Measurements from ENCODE around the gene ZNF511.

Gene ZNF511

DNA sequence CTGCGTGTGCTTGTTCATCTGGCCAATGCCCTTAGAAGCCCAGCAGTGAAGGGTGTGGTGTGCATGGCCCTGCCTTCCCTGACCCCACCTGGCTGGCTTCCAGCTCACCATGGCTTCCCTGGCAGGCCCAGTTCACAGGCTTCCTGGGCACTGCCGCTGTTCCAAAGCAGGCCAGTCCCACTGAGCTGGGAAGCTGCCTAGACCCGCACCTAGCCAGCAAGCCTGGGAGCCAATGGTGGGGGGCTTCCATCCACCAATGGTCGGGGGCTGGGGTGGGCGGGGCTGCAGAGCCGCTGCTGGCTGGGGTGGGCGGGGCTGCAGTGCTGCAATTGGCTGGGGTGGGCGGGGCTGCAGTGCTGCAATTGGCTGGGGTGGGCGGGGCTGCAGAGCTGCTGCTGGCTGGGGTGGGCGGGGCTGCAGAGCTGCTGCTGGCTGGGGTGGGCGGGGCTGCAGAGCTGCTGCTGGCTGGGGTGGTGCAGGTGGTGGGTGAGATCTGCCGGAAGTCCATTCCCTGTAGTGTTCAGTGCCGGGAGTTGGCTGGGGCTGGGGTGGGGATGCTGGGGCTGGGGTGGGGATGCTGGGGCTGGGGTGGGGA lies 15.6 kb downstream of the ZNF511 start:
- DNase-seq (ENCODE audit: low spot score): no peak
- Histone ChIP-seq H3K36me3 (replicated peaks in 1 of 2; ENCODE audit: control insufficient read depth in 2 of 2, insufficient read depth in 2 of 2, low read length in 2 of 2) (no peaks in the 10 kb centered on the region), H3K4me1 (ENCODE audit: control insufficient read depth in 2 of 2, insufficient read depth in 1 of 2, low read depth in 1 of 2, low read length in 2 of 2) (peaks cover 4 to 13% of the 10 kb centered on the region in 2 donors), H3K14ac (ENCODE audit: low read length) (no peak overlapping the region), H3K4me2 (ENCODE audit: insufficient read depth, low read length, poor library complexity, severe bottlenecking) (peak overlapping the region; percentile 86), H3K23ac (ENCODE audit: low read depth, low read length, poor library complexity) (peak overlapping the region; percentile 96), H3K4me3 (ENCODE audit: low read length in 2 of 2) (peak overlapping the region in 1 of 2 donors; percentile 11), H3K9me3 (replicated peaks in 1 of 2; ENCODE audit: control insufficient read depth in 2 of 2, insufficient read depth in 1 of 2, low read depth in 1 of 2, low read length in 2 of 2) (no peaks in the 10 kb centered on the region), H2AK5ac (ENCODE audit: low read depth, low read length) (peak overlapping the region; percentile 61), H4K8ac (ENCODE audit: low read depth, low read length) (no peak overlapping the region), H2BK15ac (ENCODE audit: low read length) (peak overlapping the region; percentile 93), H3K4ac (ENCODE audit: low read length) (no peak overlapping the region), H2AFZ (ENCODE audit: low read length) (peak overlapping the region; percentile 81), H3K27me3 (ENCODE audit: control insufficient read depth in 3 of 3, insufficient read depth in 3 of 3, low read depth in 1 of 3, low read length in 3 of 3) (peaks cover 0 to 44% (median 41%) of the 10 kb centered on the region in 3 experiments), H3K79me1 (ENCODE audit: low read depth, low read length) (peaks cover 3% of the 10 kb centered on the region), H2BK12ac (ENCODE audit: low read length) (peak overlapping the region; percentile 46), H2BK120ac (ENCODE audit: low read depth, low read length) (no peak overlapping the region), H4K91ac (ENCODE audit: low read depth, low read length, poor library complexity) (no peak overlapping the region), H3K18ac (ENCODE audit: low read length) (peak overlapping the region; percentile 96), H3K27ac (replicated peaks; ENCODE audit: low read length) (peak overlapping the region; percentile 39), H3K9ac (ENCODE audit: low read depth, low read length, poor library complexity) (peak overlapping the region; percentile 83), H2BK5ac (ENCODE audit: low read length) (no peak overlapping the region)
- WGBS, 2 donors (ENCODE audit: extremely low coverage in 2 of 2, insufficient read length in 2 of 2, insufficient replicate concordance in 1 of 2): no CpG with 5 or more reads among the region's 13 CpGs

DNA sequence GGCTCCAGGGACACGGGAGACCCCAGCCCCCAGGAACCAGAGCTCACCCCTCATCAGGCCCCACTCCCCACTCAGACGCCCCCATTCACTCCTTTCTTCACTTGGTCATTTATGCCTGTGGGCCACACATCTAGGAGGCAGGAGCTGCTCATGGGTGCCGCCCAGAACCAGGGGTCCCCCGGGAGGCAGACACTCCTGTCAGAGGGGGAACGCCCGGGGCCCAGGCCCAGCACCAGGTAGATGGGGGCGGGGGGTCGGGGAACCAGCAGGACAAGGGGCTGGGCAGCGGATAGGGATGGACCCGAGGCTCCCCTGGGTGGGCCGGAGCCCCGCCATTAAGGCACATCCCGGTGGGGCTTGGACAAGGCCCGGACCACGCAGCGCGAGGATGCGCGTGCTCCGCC lies 16.1 kb downstream of the ZNF511 start:
- Histone ChIP-seq H3K4me2 (ENCODE audit: insufficient read depth, low read length, poor library complexity, severe bottlenecking) (peak overlapping the region; percentile 89), H3K9ac (ENCODE audit: low read depth, low read length, poor library complexity) (no peak overlapping the region), H3K4me3 (ENCODE audit: low read length in 2 of 2) (peak overlapping the region; percentile 48 to 74), H4K8ac (ENCODE audit: low read depth, low read length) (no peak overlapping the region), H3K4me1 (ENCODE audit: control insufficient read depth in 2 of 2, insufficient read depth in 1 of 2, low read depth in 1 of 2, low read length in 2 of 2) (peaks cover 7 to 14% of the 10 kb centered on the region in 2 donors), H3K9me3 (replicated peaks in 1 of 2; ENCODE audit: control insufficient read depth in 2 of 2, insufficient read depth in 1 of 2, low read depth in 1 of 2, low read length in 2 of 2) (no peaks in the 10 kb centered on the region), H2BK120ac (ENCODE audit: low read depth, low read length) (no peak overlapping the region), H3K27ac (replicated peaks; ENCODE audit: low read length) (no peak overlapping the region), H3K79me1 (ENCODE audit: low read depth, low read length) (peaks cover 1% of the 10 kb centered on the region), H3K36me3 (replicated peaks in 1 of 2; ENCODE audit: control insufficient read depth in 2 of 2, insufficient read depth in 2 of 2, low read length in 2 of 2) (no peaks in the 10 kb centered on the region), H3K23ac (ENCODE audit: low read depth, low read length, poor library complexity) (no peak overlapping the region), H2BK5ac (ENCODE audit: low read length) (no peak overlapping the region), H2BK15ac (ENCODE audit: low read length) (peak overlapping the region; percentile 99), H3K4ac (ENCODE audit: low read length) (no peak overlapping the region), H2AFZ (ENCODE audit: low read length) (peak overlapping the region; percentile 96), H3K27me3 (ENCODE audit: control insufficient read depth in 3 of 3, insufficient read depth in 3 of 3, low read depth in 1 of 3, low read length in 3 of 3) (peaks cover 0 to 44% (median 39%) of the 10 kb centered on the region in 3 experiments), H3K18ac (ENCODE audit: low read length) (peak overlapping the region; percentile 97), H3K14ac (ENCODE audit: low read length) (no peak overlapping the region), H2BK12ac (ENCODE audit: low read length) (peak overlapping the region; percentile 41), H2AK5ac (ENCODE audit: low read depth, low read length) (peak overlapping the region; percentile 96), H4K91ac (ENCODE audit: low read depth, low read length, poor library complexity) (peak overlapping the region; percentile 53)
- no CpG with 5 or more reads among the region's 20 CpGs for WGBS, 2 donors (ENCODE audit: extremely low coverage in 2 of 2, insufficient read length in 2 of 2, insufficient replicate concordance in 1 of 2)
- no peak for DNase-seq (ENCODE audit: low spot score)

DNA sequence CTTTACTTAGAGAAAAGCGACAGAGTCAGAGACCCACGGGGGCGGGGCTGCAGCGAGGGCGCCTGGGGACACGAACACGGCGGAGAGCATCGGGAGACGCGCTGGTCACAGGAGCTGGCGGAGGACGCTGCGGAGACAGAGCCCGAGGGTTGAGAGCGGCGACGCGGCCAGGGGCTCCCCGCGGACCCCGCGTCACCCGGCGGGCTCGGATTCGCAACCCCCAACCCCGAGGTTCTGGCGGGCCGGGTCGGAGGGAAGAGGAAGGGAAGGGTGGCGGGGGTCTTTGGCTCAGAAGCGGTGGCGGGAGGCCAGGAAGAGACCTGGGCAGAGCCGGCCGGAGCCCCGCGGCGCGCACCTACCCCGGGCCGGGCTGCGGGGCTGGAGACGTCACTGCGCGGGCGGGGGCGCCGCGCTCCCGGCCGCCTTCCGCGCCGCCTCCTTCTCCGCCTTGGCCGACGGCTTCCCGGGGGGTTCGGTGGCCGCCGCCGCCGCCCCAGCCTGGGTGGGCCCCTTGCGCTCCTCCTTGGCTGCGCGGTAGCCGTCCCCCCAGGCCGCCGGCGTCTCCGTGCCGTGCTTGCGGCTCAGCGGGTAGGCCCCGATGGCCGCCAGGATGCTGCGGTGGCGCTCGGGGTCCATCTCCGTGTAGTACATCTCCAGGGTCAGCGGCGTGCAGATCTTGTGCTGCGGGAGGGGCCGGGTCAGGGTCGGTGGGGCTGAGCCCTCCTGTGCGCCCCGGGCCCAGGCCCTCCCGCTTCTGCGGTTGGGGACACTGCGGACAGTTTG lies 16.9 kb downstream of the ZNF511 start:
- Histone ChIP-seq H3K14ac (ENCODE audit: low read length) (peak overlapping the region; percentile 71), H3K4me3 (ENCODE audit: low read length in 2 of 2) (peak overlapping the region; percentile 48 to 74), H3K36me3 (replicated peaks in 1 of 2; ENCODE audit: control insufficient read depth in 2 of 2, insufficient read depth in 2 of 2, low read length in 2 of 2) (no peaks in the 10 kb centered on the region), H2AK5ac (ENCODE audit: low read depth, low read length) (peak overlapping the region; percentile 96), H3K27ac (replicated peaks; ENCODE audit: low read length) (no peak overlapping the region), H3K23ac (ENCODE audit: low read depth, low read length, poor library complexity) (peak overlapping the region; percentile 89), H2AFZ (ENCODE audit: low read length) (peak overlapping the region; percentile 96), H3K9me3 (replicated peaks in 1 of 2; ENCODE audit: control insufficient read depth in 2 of 2, insufficient read depth in 1 of 2, low read depth in 1 of 2, low read length in 2 of 2) (no peaks in the 10 kb centered on the region), H3K4ac (ENCODE audit: low read length) (no peak overlapping the region), H2BK120ac (ENCODE audit: low read depth, low read length) (no peak overlapping the region), H3K27me3 (ENCODE audit: control insufficient read depth in 3 of 3, insufficient read depth in 3 of 3, low read depth in 1 of 3, low read length in 3 of 3) (peaks cover 0 to 44% (median 39%) of the 10 kb centered on the region in 3 experiments), H3K18ac (ENCODE audit: low read length) (peak overlapping the region; percentile 97), H3K9ac (ENCODE audit: low read depth, low read length, poor library complexity) (peak overlapping the region; percentile 91), H2BK5ac (ENCODE audit: low read length) (peak overlapping the region; percentile 66), H3K79me1 (ENCODE audit: low read depth, low read length) (peaks cover 1% of the 10 kb centered on the region), H4K8ac (ENCODE audit: low read depth, low read length) (peak overlapping the region; percentile 82), H3K4me2 (ENCODE audit: insufficient read depth, low read length, poor library complexity, severe bottlenecking) (peak overlapping the region; percentile 89), H2BK15ac (ENCODE audit: low read length) (peak overlapping the region; percentile 99), H3K4me1 (ENCODE audit: control insufficient read depth in 2 of 2, insufficient read depth in 1 of 2, low read depth in 1 of 2, low read length in 2 of 2) (peaks cover 7 to 14% of the 10 kb centered on the region in 2 donors), H4K91ac (ENCODE audit: low read depth, low read length, poor library complexity) (peak overlapping the region; percentile 85), H2BK12ac (ENCODE audit: low read length) (no peak overlapping the region)
- DNase-seq (ENCODE audit: low spot score): no peak
- no CpG with 5 or more reads among the region's 91 CpGs for WGBS, 2 donors (ENCODE audit: extremely low coverage in 2 of 2, insufficient read length in 2 of 2, insufficient replicate concordance in 1 of 2)

DNA sequence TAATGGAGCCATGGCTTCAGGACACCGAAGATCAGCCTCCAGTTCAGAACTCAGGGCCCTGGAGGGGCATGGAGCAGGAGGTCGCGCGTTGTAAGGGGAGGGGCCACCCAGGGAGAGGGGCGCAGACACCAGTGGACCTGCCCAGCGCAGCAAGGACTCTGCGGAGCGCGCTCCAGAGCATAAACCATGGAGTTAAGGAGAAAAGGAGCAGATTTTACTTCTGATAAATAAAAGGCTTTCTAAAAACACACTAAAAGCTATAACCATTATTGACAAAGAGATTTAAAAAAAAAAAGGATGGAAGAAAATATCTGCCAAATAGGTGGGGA lies 17.5 kb downstream of the ZNF511 start:
- Histone ChIP-seq H4K8ac (ENCODE audit: low read depth, low read length) (no peak overlapping the region), H4K91ac (ENCODE audit: low read depth, low read length, poor library complexity) (no peak overlapping the region), H3K27me3 (ENCODE audit: control insufficient read depth in 3 of 3, insufficient read depth in 3 of 3, low read depth in 1 of 3, low read length in 3 of 3) (peaks cover 0 to 47% (median 39%) of the 10 kb centered on the region in 3 experiments), H3K14ac (ENCODE audit: low read length) (peak overlapping the region; percentile 71), H3K27ac (replicated peaks; ENCODE audit: low read length) (no peak overlapping the region), H2BK15ac (ENCODE audit: low read length) (peak overlapping the region; percentile 99), H3K79me1 (ENCODE audit: low read depth, low read length) (peaks cover 1% of the 10 kb centered on the region), H3K9ac (ENCODE audit: low read depth, low read length, poor library complexity) (peak overlapping the region; percentile 91), H2AK5ac (ENCODE audit: low read depth, low read length) (peak overlapping the region; percentile 47), H3K4me2 (ENCODE audit: insufficient read depth, low read length, poor library complexity, severe bottlenecking) (peak overlapping the region; percentile 89), H3K4me3 (ENCODE audit: low read length in 2 of 2) (peak overlapping the region; percentile 48 to 74), H3K4me1 (ENCODE audit: control insufficient read depth in 2 of 2, insufficient read depth in 1 of 2, low read depth in 1 of 2, low read length in 2 of 2) (peaks cover 7 to 14% of the 10 kb centered on the region in 2 donors), H3K23ac (ENCODE audit: low read depth, low read length, poor library complexity) (peak overlapping the region; percentile 89), H3K4ac (ENCODE audit: low read length) (no peak overlapping the region), H2BK5ac (ENCODE audit: low read length) (peak overlapping the region; percentile 66), H2BK120ac (ENCODE audit: low read depth, low read length) (no peak overlapping the region), H3K36me3 (replicated peaks in 1 of 2; ENCODE audit: control insufficient read depth in 2 of 2, insufficient read depth in 2 of 2, low read length in 2 of 2) (no peaks in the 10 kb centered on the region), H2BK12ac (ENCODE audit: low read length) (no peak overlapping the region), H3K18ac (ENCODE audit: low read length) (peak overlapping the region; percentile 97), H2AFZ (ENCODE audit: low read length) (peak overlapping the region; percentile 96), H3K9me3 (replicated peaks in 1 of 2; ENCODE audit: control insufficient read depth in 2 of 2, insufficient read depth in 1 of 2, low read depth in 1 of 2, low read length in 2 of 2) (peaks cover 0 to 5% of the 10 kb centered on the region in 2 donors)
- no CpG with 5 or more reads among the region's 9 CpGs for WGBS, 2 donors (ENCODE audit: extremely low coverage in 2 of 2, insufficient read length in 2 of 2, insufficient replicate concordance in 1 of 2)
- DNase-seq (ENCODE audit: low spot score): no peak

All from neuronal stem cell (in vitro differentiated cells).